VCaP (cell line): ENCODE results near the gene CFTR.
A peak's percentile ranks its signal among the peaks of the same experiment; 100 is the strongest.
"Not testable (repeated sequence)": the region's sequence is repeated elsewhere in the genome, so short reads cannot be mapped to it uniquely, and the experiment has no call there.

ENCODE experiments used
- H3K27ac ChIP-seq: fragments of 450-650 bp; 2 replicates; pipeline ENCODE4 v1.5.1; 2017
- CTCF ChIP-seq: fragments of 450-650 bp; conservative IDR thresholded peaks from 2 replicates; pipeline ENCODE4 v1.5.1; 2017; ENCODE audit warnings: mild to moderate bottlenecking, moderate library complexity

CFTR gene

GRCh38 chr7:117459735-117460134, 20.1 kb upstream of the CFTR start:
- TF ChIP-seq CTCF, result no peak
- peak overlapping the region; percentile 3; the same call in 1 of the 2 replicates for H3K27ac ChIP-seq

GRCh38 chr7:117460815-117461214, 19.0 kb upstream of the CFTR start:
- H3K27ac ChIP-seq, result not testable (repeated sequence)

DNA sequence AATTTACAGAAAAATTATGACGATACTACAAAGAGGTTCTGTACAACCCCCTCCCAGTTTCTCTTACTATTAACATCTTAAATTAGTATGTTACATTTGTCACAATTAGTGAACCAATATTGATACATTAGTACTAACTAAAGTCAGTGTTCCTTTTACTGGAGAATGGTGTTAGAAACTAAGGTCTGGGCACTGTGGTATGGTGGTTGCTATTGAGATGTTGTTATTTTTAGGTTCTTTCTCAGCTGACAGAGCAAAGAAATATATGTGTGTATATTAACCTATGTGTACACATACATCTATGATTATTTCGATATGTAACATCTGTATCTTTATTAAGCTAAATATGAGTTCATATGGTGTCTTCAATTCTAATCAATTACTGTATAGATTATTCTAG, 11.7 kb upstream of the CFTR start:
- no peak for TF ChIP-seq CTCF
- H3K27ac ChIP-seq, result no peak overlapping the region

GRCh38 chr7:117470777-117471176, 9.0 kb upstream of the CFTR start:
- no peak for TF ChIP-seq CTCF
- H3K27ac ChIP-seq, result no peak overlapping the region

- TF ChIP-seq CTCF, result no peak
- peak overlapping the region; percentile 11; the same call in 1 of the 2 replicates for H3K27ac ChIP-seq
Observed at GRCh38 chr7:117472335-117472734, 7.5 kb upstream of the CFTR start.

DNA sequence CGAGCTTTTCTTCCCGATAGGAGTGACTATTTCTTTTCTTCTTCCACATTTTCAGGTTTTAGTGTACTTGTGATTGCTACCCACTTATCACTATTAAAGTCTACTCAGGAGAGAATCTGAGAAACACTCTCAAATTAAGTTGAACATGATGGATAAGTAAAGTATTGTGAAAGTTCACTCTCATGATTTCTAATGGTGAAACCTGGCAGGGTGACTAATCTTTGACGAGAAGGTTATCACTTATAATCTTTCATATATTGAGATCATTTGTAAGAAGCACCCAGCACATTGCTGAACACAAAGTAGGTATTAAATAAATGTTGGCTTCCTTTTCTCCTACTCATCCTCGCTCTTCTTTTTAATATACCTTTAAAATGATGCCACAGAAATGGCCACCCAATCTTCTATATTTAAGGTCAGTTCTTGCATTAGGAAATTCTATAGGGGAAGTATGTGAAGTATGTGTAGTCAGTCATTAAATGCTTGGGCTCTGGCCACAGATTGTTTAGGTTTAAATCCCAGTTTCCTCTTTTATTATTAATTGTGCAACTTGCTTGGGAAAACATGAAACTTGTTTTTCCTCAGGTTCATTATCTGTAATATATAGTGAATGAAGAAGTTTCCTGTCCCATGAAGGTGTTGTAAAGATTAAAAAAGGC, 3.1 kb upstream of the CFTR start:
- TF ChIP-seq CTCF, result no peak
- H3K27ac ChIP-seq, result no peak overlapping the region

DNA sequence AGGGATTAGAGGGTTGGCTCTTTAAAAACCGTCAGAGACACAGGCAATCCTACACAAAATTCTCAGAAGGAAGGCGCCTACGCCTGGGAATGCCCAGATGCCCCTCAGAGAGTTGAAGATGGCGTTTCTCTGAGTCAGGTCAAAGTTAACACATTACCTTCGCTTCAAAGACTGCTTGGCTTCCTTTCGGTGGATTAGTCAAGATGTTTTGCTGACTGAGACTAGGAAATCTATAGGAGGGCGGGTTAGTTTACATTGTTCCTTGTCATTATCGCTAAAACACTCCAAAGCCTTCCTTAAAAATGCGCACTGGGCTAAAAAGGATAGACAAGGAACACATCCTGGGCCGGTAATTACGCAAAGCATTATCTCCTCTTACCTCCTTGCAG, 995 bp upstream of the CFTR start:
- TF ChIP-seq CTCF, result no peak
- H3K27ac ChIP-seq, result no peak overlapping the region

- H3K27ac ChIP-seq, result no peak overlapping the region
- TF ChIP-seq CTCF, result no peak
Observed at GRCh38 chr7:117480055-117480362, 184 bp downstream of the CFTR start.
